K562 (cell line): ENCODE data around the gene MLH3. TPM values are rescaled to one million over a fixed set of nuclear protein-coding genes. Genes with fewer than 3 reads are reported as not detected.

Experiments used
- ATAC-seq: fragments of 200-7000 bp; cut with Tn5 transposase; 3 replicates; pipeline ENCODE4 v1.9.1; 2020; ENCODE audit warnings: moderate library complexity
- BruUV-seq: library from RNA; stranded (reverse); fragments of 400-500 nt; replicated peaks from 2 replicates; lab custom pipeline; 2021; lab: Mats Ljungman, UMichigan
- CTCF ChIA-PET: fragments of 300-600 bp; formaldehyde crosslinking; extraction: SDS; loops from one replicate; lab custom pipeline; 2021; ENCODE audit warnings: low intra/inter-chr PET ratio; lab: Yijun Ruan, JAX
- POLR2A ChIA-PET: fragments of 300-600, 350-650 bp; sonication (Branson Sonifier 250); formaldehyde crosslinking; extraction: SDS; loops from one replicate; lab custom pipeline; 2021; ENCODE audit warnings: antibody characterized with exemption, inconsistent platforms; lab: Yijun Ruan, JAX
- DNase-seq, 4 experiments: peaks; one replicate each; pipeline versions ENCODE4 v3.0.0 to v3.0.0-alpha.2; 2011 to 2018; ENCODE audit warnings: low spot score in 3 of 4, mixed read lengths in 3 of 4; ENCODE audit errors: extremely low read depth in 1 of 4
- FAIRE-seq: peaks from 2 replicates; lab custom pipeline; 2011; peaks lifted over from hg19 to GRCh38; lab: Jason Lieb, UNC
- H2AFZ ChIP-seq: 2 replicates; pipeline ENCODE4 v1.6.0; 2011; ENCODE audit warnings: low read depth, low read length, control low read depth, inconsistent platforms
- H3K27ac ChIP-seq: fragments of 200-600 bp; 3 replicates; pipeline ENCODE4 v1.8.0; 2011; ENCODE audit warnings: low read depth, mild to moderate bottlenecking, control low read depth, inconsistent platforms, low read length, moderate library complexity, mixed read lengths; ENCODE audit errors: extremely low read depth
- H3K27me3 ChIP-seq, 2 experiments: fragments of 300-600 bp in 1 of 2; 2 replicates in 1 of 2; 3 replicates in 1 of 2; pipeline versions ENCODE4 v1.6.0 to v1.8.0; 2011; ENCODE audit warnings: inconsistent platforms in 2 of 2, low read length in 2 of 2, mild to moderate bottlenecking in 1 of 2, mixed read lengths in 1 of 2, moderate library complexity in 1 of 2; ENCODE audit not compliant: control insufficient read depth in 2 of 2, insufficient read depth in 2 of 2
- H3K36me3 ChIP-seq: fragments of 300-600 bp; 3 replicates; pipeline ENCODE4 v1.8.0; 2011; ENCODE audit warnings: mild to moderate bottlenecking, low read length, inconsistent platforms; ENCODE audit not compliant: control insufficient read depth, insufficient read depth
- H3K4me1 ChIP-seq, 2 experiments: fragments of 200-600 bp in 1 of 2; replicated peaks in 1 of 2; 2 replicates in 1 of 2; 3 replicates in 1 of 2; pipeline versions ENCODE4 v1.5.1 to v1.8.0; 2011; ENCODE audit warnings: inconsistent platforms in 2 of 2, low read length in 2 of 2, mild to moderate bottlenecking in 1 of 2, mixed read lengths in 1 of 2, moderate library complexity in 1 of 2; ENCODE audit not compliant: control insufficient read depth in 2 of 2, insufficient read depth in 2 of 2
- H3K4me2 ChIP-seq: 2 replicates; pipeline ENCODE4 v1.6.1; 2011; ENCODE audit warnings: low read length, control low read depth, inconsistent platforms, mixed read lengths; ENCODE audit not compliant: insufficient read depth
- H3K4me3 ChIP-seq: fragments of 200-600 bp; sonication (generic), shearing (Covaris generic); 2 replicates; pipeline ENCODE4 v1.5.1; 2016; ENCODE audit warnings: control low read depth, inconsistent platforms
- H3K79me2 ChIP-seq: fragments of 200-600 bp; 3 replicates; pipeline ENCODE4 v1.8.0; 2011; ENCODE audit warnings: low read length, inconsistent platforms; ENCODE audit not compliant: control insufficient read depth, insufficient read depth
- H3K9ac ChIP-seq, 2 experiments: 2 replicates each; pipeline versions ENCODE4 v1.6.0 to v1.6.1; 2011; ENCODE audit warnings: low read depth in 2 of 2, low read length in 2 of 2, control low read depth in 1 of 2, inconsistent platforms in 1 of 2, mild to moderate bottlenecking in 1 of 2, mixed read lengths in 1 of 2; ENCODE audit not compliant: insufficient read depth in 1 of 2
- H3K9me1 ChIP-seq: one replicate; pipeline ENCODE4 v1.6.0; 2011; ENCODE audit warnings: inconsistent platforms, mild to moderate bottlenecking, low read length, moderate library complexity; ENCODE audit not compliant: control insufficient read depth, insufficient read depth
- H3K9me3 ChIP-seq: replicated peaks from 2 replicates; pipeline ENCODE4 v1.5.1; 2011; ENCODE audit warnings: low read depth, low read length, inconsistent platforms; ENCODE audit not compliant: control insufficient read depth, insufficient read depth
- H4K20me1 ChIP-seq: replicated peaks from 2 replicates; pipeline ENCODE4 v1.6.1; 2011; ENCODE audit warnings: low read length, inconsistent platforms, mixed read lengths; ENCODE audit not compliant: control insufficient read depth, insufficient read depth
- AFF1 ChIP-seq, 2 experiments: fragments of 450-650 bp; IDR thresholded peaks; 2 replicates each; pipeline ENCODE4 v1.6.1; 2018; ENCODE audit warnings: mild to moderate bottlenecking in 2 of 2, low read depth in 1 of 2; ENCODE audit not compliant: partially characterized antibody in 2 of 2
- ETS1 ChIP-seq: conservative IDR thresholded peaks from 2 replicates; pipeline ENCODE4 v1.6.1; 2011; ENCODE audit warnings: low read depth, mild to moderate bottlenecking, low read length; ENCODE audit not compliant: control insufficient read depth
- SIN3B ChIP-seq: fragments of 450-650 bp; IDR thresholded peaks from 2 replicates; pipeline ENCODE4 v1.6.1; 2017; ENCODE audit warnings: low read depth, mild to moderate bottlenecking, moderate library complexity
- SMAD1 ChIP-seq: fragments of 150-350 bp; IDR thresholded peaks from 2 replicates; pipeline ENCODE4 v1.6.1; 2014; ENCODE audit warnings: low read length, low read depth; ENCODE audit not compliant: partially characterized antibody
- TFAM ChIP-seq: fragments of 250-450 bp; sonication (Bioruptor Pico); conservative IDR thresholded peaks from 2 replicates; pipeline ENCODE4 v1.5.0; 2021; ENCODE audit warnings: mild to moderate bottlenecking, moderate library complexity
- USF2 ChIP-seq: sonication (generic); formaldehyde crosslinking; IDR thresholded peaks from 2 replicates; pipeline ENCODE4 v1.5.0; 2020; ENCODE audit warnings: missing genetic modification reagents
- ZNF24 ChIP-seq: fragments of 450-650 bp; IDR thresholded peaks from 2 replicates; pipeline ENCODE4 v1.6.1; 2016
- ZNF407 ChIP-seq: fragments of 450-650 bp; IDR thresholded peaks from 2 replicates; pipeline ENCODE4 v1.6.1; 2016; ENCODE audit warnings: low read depth
- WGBS: fragments of 100-300 bp; shearing (Covaris generic); methylation state at CpG from one replicate; pipeline ENCODE4 v1.1.6; 2016; ENCODE audit warnings: low coverage, mixed read lengths; ENCODE audit not compliant: insufficient coverage; ENCODE audit errors: missing lambda C conversion rate; 5-methylcytosine and 5-hydroxymethylcytosine counted together
- in situ Hi-C: fragments of 300-500 bp; cut with MboI; formaldehyde crosslinking; loops from 4 replicates; pipeline ENCODE4 v1.15.0; 2018; ENCODE audit warnings: inconsistent platforms, mixed read lengths
- intact Hi-C: fragments of 100-400 bp; cut with micrococcal nuclease; formaldehyde crosslinking; loops from 2 replicates; pipeline ENCODE4 v1.14.2; 2022
- polyA plus RNA-seq, 8 experiments: library from polyadenylated mRNA; depleted of rRNA in 4 of 8; stranded (reverse) in 5 of 8; unstranded in 3 of 8; fragments of >200 nt; fragmentation: Nextera tagmentation in 2 of 8; fragmentation: Illumina TruSeq in 1 of 8; extraction: Ambion mirVana in 2 of 8; extraction: Trizol in 1 of 8; gene quantifications; 2 replicates each; pipeline versions ENCODE4 v1.2.1 to v1.2.3, GENCODE V29; 2011 to 2014; ENCODE audit warnings: inconsistent platforms in 1 of 8, missing spikeins in 1 of 8
- total RNA-seq, 7 experiments: library from RNA; depleted of rRNA in 6 of 7; stranded (reverse); fragments of >200 nt in 6 of 7; fragmentation: Illumina TruSeq in 2 of 7; extraction: Trizol in 2 of 7; gene quantifications; 2 replicates each; pipeline versions ENCODE4 v1.2.1 to v1.2.3, GENCODE V29; 2011 to 2021; ENCODE audit warnings: low replicate concordance in 1 of 7

Gene MLH3
- total and polyA plus RNA-seq, 9 of the 15 experiments (the other 6 are each of a cell fraction or from before 2014, with no cell fraction given) = 5.9 to 15.3 (median 10.7) TPM

- FAIRE-seq = no peak
- ChIA-PET POLR2A (no interaction called here), CTCF (no interaction called here)
- no peak for ATAC-seq
- Histone ChIP-seq H3K9ac (peak overlapping the region in 1 of 2 experiments; percentile 64; a peak in 2 of 4 replicates), H3K27ac (no peak overlapping the region), H3K4me2 (no peak overlapping the region), H3K27me3 (no peaks in the 10 kb centered on the region), H4K20me1 (no peaks in the 10 kb centered on the region), H2AFZ (no peak overlapping the region), H3K9me1 (no peaks in the 10 kb centered on the region), H3K9me3 (no peaks in the 10 kb centered on the region), H3K36me3 (no peaks in the 10 kb centered on the region), H3K79me2 (no peaks in the 10 kb centered on the region), H3K4me3 (no peak overlapping the region), H3K4me1 (peaks cover 0 to 29% of the 10 kb centered on the region in 2 experiments; a peak in 2 of 5 replicates)
- 39% methylated on average over 4 of the region's 9 CpGs for whole genome bisulfite sequencing
- intact Hi-C loops = no loop called here
- in situ Hi-C loops = no loop called here
- BruUV-seq = no TSS peak
- DNase-seq = peak in 1 of 4 experiments; percentile 3
- no peak for TF ChIP-seq USF2 (CRISPR knock-in tag)
- no peak for TF ChIP-seq SIN3B
- no peak for TF ChIP-seq ETS1
- no peak for TF ChIP-seq SMAD1
- no peak for TF ChIP-seq AFF1 (IDR thresholded peaks at IDR 0.05; ENCODE audit: low read depth in 1 of 2, partially characterized antibody in 2 of 2)
- TF ChIP-seq TFAM = no peak
- no peak for TF ChIP-seq ZNF24
- no peak for TF ChIP-seq ZNF407
Observed at GRCh38 chr14:74981462-74981782, 69.8 kb downstream of the MLH3 start.
